ENCODE measurements around the gene CC2D1B.

CC2D1B gene

GRCh38 chr1:52328615-52329014 is 37.4 kb downstream of the CC2D1B start:
- POLR2A ChIA-PET: no interaction called here
- CTCF ChIA-PET: interaction anchor here (0.9 kb wide), 1 partner anchor 186 kb away, joined by 3 read pairs; no protein-coding TSS in a partner anchor
- no peak for DNase-seq (ENCODE audit: low read depth, low spot score)
- no peak for TF ChIP-seq CTCF (IDR thresholded peaks at IDR 0.05; ENCODE audit: insufficient read depth, low read length, missing control alignments)
- no peak overlapping the region for H3K4me3 ChIP-seq (ENCODE audit: low read depth, low read length)

- POLR2A ChIA-PET: no interaction called here
- CTCF ChIA-PET: no interaction called here
- no peak for DNase-seq (ENCODE audit: low read depth, low spot score)
These were observed 40.2 kb downstream of the CC2D1B start for GRCh38 chr1:52325786-52326185.

GRCh38 chr1:52323731-52324130 is 42.3 kb downstream of the CC2D1B start:
- DNase-seq (ENCODE audit: low read depth, low spot score): no peak
- TF ChIP-seq CTCF (IDR thresholded peaks at IDR 0.05; ENCODE audit: insufficient read depth, low read length, missing control alignments): no peak
- no peak overlapping the region for H3K4me3 ChIP-seq (ENCODE audit: low read depth, low read length)
- ChIA-PET CTCF (interaction anchor here (1.3 to 2.1 kb wide), 3 partner anchors 10 to 197 kb away, joined by 4 to 6 read pairs (median 5); no protein-coding TSS in a partner anchor), POLR2A (no interaction called here)

More at GRCh38 chr1:52325786-52326185, 40.2 kb downstream of the CC2D1B start:
- TF ChIP-seq CTCF (IDR thresholded peaks at IDR 0.05; ENCODE audit: insufficient read depth, low read length, missing control alignments): no peak
- H3K4me3 ChIP-seq (ENCODE audit: low read depth, low read length): no peak overlapping the region

- POLR2A ChIA-PET: no interaction called here
- no peak for TF ChIP-seq CTCF (IDR thresholded peaks at IDR 0.05; ENCODE audit: insufficient read depth, low read length, missing control alignments)
- CTCF ChIA-PET: interaction anchor here (0.8 to 1.2 kb wide), 3 partner anchors 9 to 25 kb away, joined by 3 to 5 read pairs (median 3); no protein-coding TSS in a partner anchor
These were observed 44.9 kb downstream of the CC2D1B start for GRCh38 chr1:52321061-52321460.

GRCh38 chr1:52306227-52307006 is 59.6 kb downstream of the CC2D1B start:
- CTCF ChIA-PET: interaction anchor here (1.2 to 3.2 kb wide), 3 partner anchors 10 to 179 kb away, joined by 4 to 19 read pairs (median 6); no protein-coding TSS in a partner anchor
- H3K4me3 ChIP-seq (ENCODE audit: low read depth, low read length): no peak overlapping the region
- no peak for DNase-seq (ENCODE audit: low read depth, low spot score)
- no peak for TF ChIP-seq CTCF (IDR thresholded peaks at IDR 0.05; ENCODE audit: insufficient read depth, low read length, missing control alignments)
- POLR2A ChIA-PET: no interaction called here

More at GRCh38 chr1:52321061-52321460, 44.9 kb downstream of the CC2D1B start:
- no peak overlapping the region for H3K4me3 ChIP-seq (ENCODE audit: low read depth, low read length)
- DNase-seq (ENCODE audit: low read depth, low spot score): no peak

- POLR2A ChIA-PET: no interaction called here
- no peak for TF ChIP-seq CTCF (IDR thresholded peaks at IDR 0.05; ENCODE audit: insufficient read depth, low read length, missing control alignments)
- H3K4me3 ChIP-seq (ENCODE audit: low read depth, low read length): no peak overlapping the region
- CTCF ChIA-PET: interaction anchor here (1.2 to 3.2 kb wide), 4 partner anchors 9 to 179 kb away, joined by 3 to 19 read pairs (median 5); no protein-coding TSS in a partner anchor
- no peak for DNase-seq (ENCODE audit: low read depth, low spot score)
These were observed 60.4 kb downstream of the CC2D1B start for GRCh38 chr1:52305417-52306226.
